Prostate gland (tissue), 2 donors: Measurements from ENCODE around the gene SPRY2. TPM values are rescaled to one million over a fixed set of nuclear protein-coding genes. Genes with fewer than 3 reads are reported as not detected.

Source experiments
- DNase-seq: peaks from one replicate; pipeline ENCODE4 v3.0.0-alpha.2; 2019; ENCODE audit warnings: low spot score
- H3K27ac ChIP-seq, 2 donors: fragments of 200-600 bp; sonication (generic); 2 replicates each; pipeline ENCODE4 v1.5.1; 2017 to 2019
- H3K27me3 ChIP-seq: fragments of 200-600 bp; sonication (generic); replicated peaks from 2 replicates; pipeline ENCODE4 v1.5.1; 2019; ENCODE audit not compliant: insufficient read depth
- H3K36me3 ChIP-seq, 2 donors: fragments of 200-600 bp; sonication (generic); 1 replicate in 1 of 2; 2 replicates in 1 of 2; pipeline versions ENCODE4 v1.5.1 to v1.8.1; 2017 to 2019
- H3K4me1 ChIP-seq: fragments of 200-600 bp; sonication (generic); replicated peaks from 2 replicates; pipeline ENCODE4 v1.5.1; 2019
- H3K4me3 ChIP-seq, 2 donors: fragments of 200-600 bp; sonication (generic); 2 replicates each; pipeline ENCODE4 v1.5.1; 2017 to 2019
- H3K9me3 ChIP-seq: fragments of 200-600 bp; sonication (generic); 2 replicates; pipeline ENCODE4 v1.5.1; 2017
- POLR2A ChIP-seq: fragments of 450-650 bp; IDR thresholded peaks from one replicate; pipeline ENCODE4 v1.6.1; 2016; ENCODE audit warnings: antibody characterized with exemption, mild to moderate bottlenecking
- POLR2AphosphoS5 ChIP-seq: sonication (generic); formaldehyde crosslinking; IDR thresholded peaks from one replicate; pipeline ENCODE4 v1.6.1; 2017; ENCODE audit warnings: antibody characterized with exemption
- WGBS: methylation state at CpG from one replicate; pipeline ENCODE4 v1.1.5; 2018; 5-methylcytosine and 5-hydroxymethylcytosine counted together
- intact Hi-C: fragments of 100-400 bp; cut with DNase I; formaldehyde crosslinking; loops from one replicate; pipeline ENCODE4 v1.14.2; 2022
- total RNA-seq, 2 donors: library from RNA; depleted of rRNA; stranded (reverse); fragments of >200 nt; gene quantifications; one replicate each; pipeline ENCODE4 v1.1.0, GENCODE V29; 2016
- TF ChIP-seq, protein P1 (sequence below), 4 experiments: fragments of 200-600 bp in 2 of 4; fragments of 450-650 bp in 2 of 4; sonication (generic) in 2 of 4; IDR thresholded peaks; 1 replicate in 3 of 4; 2 replicates in 1 of 4; pipeline ENCODE4 v1.5.1; 2016 to 2019; ENCODE audit warnings: antibody characterized with exemption in 4 of 4, mild to moderate bottlenecking in 2 of 4, moderate library complexity in 2 of 4

The SPRY2 gene
- total RNA-seq, 2 donors from 2014 or later, result 21.5 to 31.3 TPM

DNA sequence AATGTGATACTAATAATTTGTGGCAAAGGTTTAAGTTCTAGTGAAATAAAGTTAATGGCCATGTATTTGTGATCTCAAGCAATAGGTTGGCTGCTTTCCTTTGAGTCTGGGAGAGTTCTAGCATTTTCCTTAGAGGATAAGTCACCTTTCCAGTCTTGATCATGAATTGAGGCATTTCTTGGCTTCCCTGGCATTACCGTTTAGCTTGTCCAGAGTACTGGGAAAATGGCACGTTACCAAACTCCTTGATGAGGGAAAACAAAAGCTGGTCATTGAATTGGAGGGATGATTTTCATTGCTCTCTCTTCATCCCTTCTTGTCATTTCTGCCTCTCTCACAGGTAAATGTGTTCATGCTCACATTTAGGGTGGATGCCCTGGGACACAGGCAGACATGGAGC lies 34.0 kb upstream of the SPRY2 start:
- no peaks in the 10 kb centered on the region for H3K4me1 ChIP-seq
- DNase-seq, result no peak
- TF ChIP-seq POLR2AphosphoS5, result no peak
- TF ChIP-seq, protein P1, sequence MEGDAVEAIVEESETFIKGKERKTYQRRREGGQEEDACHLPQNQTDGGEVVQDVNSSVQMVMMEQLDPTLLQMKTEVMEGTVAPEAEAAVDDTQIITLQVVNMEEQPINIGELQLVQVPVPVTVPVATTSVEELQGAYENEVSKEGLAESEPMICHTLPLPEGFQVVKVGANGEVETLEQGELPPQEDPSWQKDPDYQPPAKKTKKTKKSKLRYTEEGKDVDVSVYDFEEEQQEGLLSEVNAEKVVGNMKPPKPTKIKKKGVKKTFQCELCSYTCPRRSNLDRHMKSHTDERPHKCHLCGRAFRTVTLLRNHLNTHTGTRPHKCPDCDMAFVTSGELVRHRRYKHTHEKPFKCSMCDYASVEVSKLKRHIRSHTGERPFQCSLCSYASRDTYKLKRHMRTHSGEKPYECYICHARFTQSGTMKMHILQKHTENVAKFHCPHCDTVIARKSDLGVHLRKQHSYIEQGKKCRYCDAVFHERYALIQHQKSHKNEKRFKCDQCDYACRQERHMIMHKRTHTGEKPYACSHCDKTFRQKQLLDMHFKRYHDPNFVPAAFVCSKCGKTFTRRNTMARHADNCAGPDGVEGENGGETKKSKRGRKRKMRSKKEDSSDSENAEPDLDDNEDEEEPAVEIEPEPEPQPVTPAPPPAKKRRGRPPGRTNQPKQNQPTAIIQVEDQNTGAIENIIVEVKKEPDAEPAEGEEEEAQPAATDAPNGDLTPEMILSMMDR (IDR thresholded peaks at IDR 0.05), result no peak
- TF ChIP-seq POLR2A, result no peak
- 56% methylated on average over 2 of the region's 2 CpGs for WGBS
- H3K9me3 ChIP-seq, result no peaks in the 10 kb centered on the region
- intact Hi-C loops, result no loop called here
- H3K27ac ChIP-seq, result no peak overlapping the region
- H3K4me3 ChIP-seq, result no peak overlapping the region
- H3K36me3 ChIP-seq, result no peaks in the 10 kb centered on the region
- no peaks in the 10 kb centered on the region for H3K27me3 ChIP-seq

DNA sequence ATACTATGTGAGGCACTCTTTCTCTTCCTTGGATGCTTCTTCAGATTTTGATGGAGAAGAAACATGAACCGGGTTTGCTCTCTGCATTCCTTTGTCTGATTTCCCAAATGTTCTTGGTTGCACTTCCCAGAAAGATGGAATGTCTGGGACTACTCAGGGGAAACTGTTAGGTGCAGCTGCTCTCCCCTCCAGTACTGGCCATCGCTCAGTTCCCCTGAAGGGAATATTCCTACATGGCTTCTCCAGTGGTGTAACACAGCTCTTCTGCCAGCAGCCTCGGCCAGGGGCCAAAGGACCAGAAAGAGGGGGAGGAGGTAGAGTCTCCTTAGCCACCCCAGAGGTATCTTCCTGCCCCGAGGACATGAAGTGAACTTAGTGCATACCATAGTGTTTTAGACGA lies 33.5 kb upstream of the SPRY2 start:
- Histone ChIP-seq H3K9me3 (no peaks in the 10 kb centered on the region), H3K27me3 (no peaks in the 10 kb centered on the region), H3K27ac (no peak overlapping the region), H3K36me3 (no peaks in the 10 kb centered on the region), H3K4me3 (no peak overlapping the region), H3K4me1 (no peaks in the 10 kb centered on the region)
- no peak for DNase-seq
- intact Hi-C loops, result no loop called here
- TF ChIP-seq, protein P1 (IDR thresholded peaks at IDR 0.05), result no peak
- TF ChIP-seq POLR2A (no peak), POLR2AphosphoS5 (no peak)
- 70% methylated on average over 5 of the region's 5 CpGs for WGBS

- intact Hi-C loops, result no loop called here
- Histone ChIP-seq H3K9me3 (no peaks in the 10 kb centered on the region), H3K27me3 (no peaks in the 10 kb centered on the region), H3K27ac (no peak overlapping the region), H3K4me1 (no peaks in the 10 kb centered on the region), H3K4me3 (no peak overlapping the region), H3K36me3 (no peaks in the 10 kb centered on the region)
- 81% methylated on average over 6 of the region's 6 CpGs for WGBS
- TF ChIP-seq, protein P1 (IDR thresholded peaks at IDR 0.05), result no peak
- TF ChIP-seq POLR2AphosphoS5, result no peak
- TF ChIP-seq POLR2A, result no peak
- DNase-seq, result no peak
Measured at GRCh38 chr13:80371840-80372509, 31.0 kb upstream of the SPRY2 start.

- H3K4me1 ChIP-seq, result no peaks in the 10 kb centered on the region
- no peaks in the 10 kb centered on the region for H3K36me3 ChIP-seq
- H3K9me3 ChIP-seq, result no peaks in the 10 kb centered on the region
- no peaks in the 10 kb centered on the region for H3K27me3 ChIP-seq
- WGBS, result 82% methylated on average over 3 of the region's 3 CpGs
- H3K4me3 ChIP-seq, result no peak overlapping the region
- TF ChIP-seq POLR2A, result no peak
- TF ChIP-seq, protein P1 (IDR thresholded peaks at IDR 0.05), result no peak
- TF ChIP-seq POLR2AphosphoS5, result no peak
- no peak overlapping the region for H3K27ac ChIP-seq
- no peak for DNase-seq
- intact Hi-C loops, result loop anchor here (10.0 kb wide), 1 partner anchor 693 kb away; no protein-coding TSS in a partner anchor
Measured at GRCh38 chr13:80367473-80367872, 26.5 kb upstream of the SPRY2 start.

GRCh38 chr13:80363890-80364503 lies 23.1 kb upstream of the SPRY2 start:
- H3K4me1 ChIP-seq, result no peaks in the 10 kb centered on the region
- intact Hi-C loops, result loop anchor here (10.0 kb wide), 1 partner anchor 689 kb away; no protein-coding TSS in a partner anchor
- no peak overlapping the region for H3K27ac ChIP-seq
- TF ChIP-seq POLR2A, result no peak
- peak; percentile 9 for TF ChIP-seq POLR2AphosphoS5
- TF ChIP-seq, protein P1 (IDR thresholded peaks at IDR 0.05), result peak; percentile 49 to 74 (median 64)
- H3K9me3 ChIP-seq, result no peaks in the 10 kb centered on the region
- H3K36me3 ChIP-seq, result no peaks in the 10 kb centered on the region
- H3K27me3 ChIP-seq, result no peaks in the 10 kb centered on the region
- no peak for DNase-seq
- WGBS, result 1% methylated on average over 3 of the region's 3 CpGs
- H3K4me3 ChIP-seq, result no peak overlapping the region
